A549 treated with AZD9567 at 1 μM for 4 hours (cell line): ENCODE results near the gene PFDN4. TPM values are rescaled to one million over a fixed set of nuclear protein-coding genes. Genes with fewer than 3 reads are reported as not detected.

ENCODE experiments used
- total RNA-seq: library from RNA; stranded (reverse); fragments of 200-300 nt; extraction: Qiagen RNA extraction; gene quantifications from 5 replicates; pipeline ENCODE4 v1.2.3, GENCODE V29; 2022; ENCODE audit not compliant: insufficient read depth

Gene PFDN4, protein sequence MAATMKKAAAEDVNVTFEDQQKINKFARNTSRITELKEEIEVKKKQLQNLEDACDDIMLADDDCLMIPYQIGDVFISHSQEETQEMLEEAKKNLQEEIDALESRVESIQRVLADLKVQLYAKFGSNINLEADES
- total RNA-seq: 39.7 to 62.1 TPM (median 50.7 TPM) in 5 replicates

DNA sequence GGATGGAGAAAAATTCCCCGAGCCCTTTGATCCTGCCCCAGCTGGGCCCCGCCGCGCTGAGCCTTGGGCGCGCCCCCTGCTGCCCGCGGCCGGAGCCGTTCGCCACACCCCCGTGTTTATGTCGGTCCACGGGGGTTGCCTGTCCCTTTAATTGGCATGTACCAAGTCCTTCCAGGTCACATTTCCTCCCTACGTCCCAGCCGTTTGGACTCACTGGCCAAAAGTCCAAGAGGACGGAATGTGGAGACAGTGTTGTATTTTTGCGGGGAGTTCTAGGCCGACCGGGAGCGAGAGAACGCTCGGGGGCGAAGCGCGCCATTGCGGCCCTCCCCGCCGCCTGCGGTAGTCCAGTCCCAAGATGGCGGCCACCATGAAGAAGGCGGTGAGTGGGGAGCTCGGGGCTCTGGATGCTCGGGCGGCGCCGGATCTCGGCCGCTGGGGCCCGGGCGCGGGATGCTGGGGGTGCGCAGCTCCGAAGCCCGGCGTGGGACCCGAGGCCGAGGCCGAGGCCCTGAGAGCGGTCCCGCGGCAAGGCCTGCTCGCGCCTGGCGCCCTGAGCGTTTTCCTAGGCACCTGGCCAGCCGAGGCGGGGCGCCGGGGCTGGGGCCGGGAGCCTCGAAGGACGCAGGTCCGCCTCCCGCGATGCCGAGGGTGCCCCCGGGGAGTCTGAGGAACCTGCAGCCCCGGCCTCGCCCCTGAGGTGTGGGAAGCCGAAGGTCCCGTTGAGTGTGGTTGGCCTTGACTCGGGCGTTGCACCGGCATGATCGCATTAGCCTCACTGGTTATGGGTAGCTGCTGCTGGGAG, at the start of gene PFDN4:
Gene PFDN4, plus strand, starts transcription at position 345 of the 805 bp plus-strand sequence. Its CDS starts 14 bp downstream, at position 359.

DNA sequence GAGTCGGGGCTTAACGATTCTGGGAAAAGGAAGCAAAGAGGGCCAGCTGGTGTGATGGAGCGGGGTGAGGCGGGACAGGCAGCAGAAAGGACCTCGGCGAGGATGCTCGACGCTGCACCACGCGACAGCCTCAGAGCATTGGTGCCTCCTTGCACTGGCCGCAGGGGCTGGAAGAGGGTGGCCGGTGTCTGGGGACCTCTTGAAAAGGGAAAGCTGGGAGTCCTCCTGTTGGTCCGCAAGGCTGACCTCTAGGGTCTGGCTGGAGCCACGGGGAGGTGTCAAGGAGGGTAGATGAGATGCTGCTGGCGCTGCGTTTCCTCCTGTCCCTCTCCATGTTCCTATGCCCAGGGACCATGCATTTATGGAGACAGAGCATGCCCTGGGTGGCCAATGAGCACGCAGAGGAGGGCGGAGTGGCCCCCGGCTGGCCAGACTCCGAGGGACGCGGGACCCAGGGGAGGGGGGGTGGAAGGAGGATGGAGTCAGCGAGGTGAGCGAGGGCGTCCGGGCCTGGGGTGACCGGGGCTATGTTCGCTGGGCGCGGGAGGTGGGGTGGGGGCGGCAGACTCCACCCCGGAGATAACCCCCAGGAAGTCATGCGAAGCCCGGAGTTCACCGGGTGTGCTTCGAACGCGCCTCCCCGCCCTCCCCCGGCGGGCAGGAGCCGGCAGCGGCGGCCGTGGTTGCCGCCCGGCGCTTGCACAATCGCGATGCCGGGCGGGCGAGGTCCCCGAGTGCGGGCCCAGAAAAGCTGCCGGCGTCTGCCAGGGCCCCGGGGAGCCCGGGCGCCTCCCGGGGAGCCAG, 34.0 kb upstream of the PFDN4 start, which contains the start of gene CYP24A1:
Gene CYP24A1, minus strand, starts transcription at position 334 of the 804 bp plus-strand sequence. CDS start 407 bp downstream, outside the sequence.

Other genes with a start within 250 kb of the PFDN4 start
- gene BCAS1, start 137.5 kb upstream of the PFDN4 start, total RNA-seq: 0.44 to 0.64 TPM (median 0.58 TPM) in 4 of 5 replicates, not detected in the other
- 77.5 to 134 TPM (median 122 TPM) in 5 replicates for gene CYP24A1, start 34.1 kb upstream of the PFDN4 start, total RNA-seq